GM10266 (cell line): Measurements from ENCODE around the gene SNF8.

Experiments
- DNase-seq: peaks from one replicate; pipeline ENCODE4 v3.0.0; 2012; ENCODE audit errors: extremely low spot score
- CTCF ChIP-seq: IDR thresholded peaks from 2 replicates; pipeline ENCODE4 v1.5.1; 2012; ENCODE audit warnings: mild to moderate bottlenecking, low read depth; ENCODE audit not compliant: control insufficient read depth, insufficient read depth; ENCODE audit errors: missing control alignments

The SNF8 gene

GRCh38 chr17:48905987-48906515 is 38.6 kb downstream of the SNF8 start:
- DNase-seq: no peak
- TF ChIP-seq CTCF: no peak

GRCh38 chr17:48904428-48904827 is 40.2 kb downstream of the SNF8 start:
- TF ChIP-seq CTCF: no peak
- DNase-seq: no peak

GRCh38 chr17:48903401-48903800 is 41.2 kb downstream of the SNF8 start:
- DNase-seq: no peak
- TF ChIP-seq CTCF: no peak

- TF ChIP-seq CTCF: no peak
- no peak for DNase-seq
Measured at GRCh38 chr17:48901241-48901640, 43.4 kb downstream of the SNF8 start.

GRCh38 chr17:48894886-48895285 is 49.8 kb downstream of the SNF8 start:
- no peak for DNase-seq
- TF ChIP-seq CTCF: no peak

GRCh38 chr17:48893646-48894508 is 50.8 kb downstream of the SNF8 start:
- TF ChIP-seq CTCF: no peak
- no peak for DNase-seq
